HEK293 (cell line): ENCODE data around the gene SBNO2.
A peak's percentile ranks its signal among the peaks of the same experiment; 100 is the strongest.

Source experiments
- BCL11A ChIP-seq: fragments of 450-650 bp; formaldehyde crosslinking; IDR thresholded peaks from 2 replicates; pipeline ENCODE4 v1.5.1; 2016; ENCODE audit warnings: low read depth, missing biosample characterization, missing genetic modification characterization
- GFI1B ChIP-seq: fragments of 450-650 bp; formaldehyde crosslinking; IDR thresholded peaks from 2 replicates; pipeline ENCODE4 v1.5.1; 2016; ENCODE audit warnings: missing biosample characterization, missing genetic modification characterization
- IKZF3 ChIP-seq: fragments of 450-650 bp; IDR thresholded peaks from 2 replicates; pipeline ENCODE4 v1.5.0; 2018; ENCODE audit warnings: missing biosample characterization, mild to moderate bottlenecking, missing genetic modification characterization, moderate library complexity
- KLF16 ChIP-seq: fragments of 450-650 bp; formaldehyde crosslinking; IDR thresholded peaks from 2 replicates; pipeline ENCODE4 v1.5.1; 2017; ENCODE audit warnings: missing biosample characterization, missing genetic modification characterization
- KLF7 ChIP-seq: fragments of 450-650 bp; formaldehyde crosslinking; IDR thresholded peaks from 2 replicates; pipeline ENCODE4 v1.5.1; 2016; ENCODE audit warnings: missing biosample characterization, missing genetic modification characterization, borderline replicate concordance
- MYNN ChIP-seq: fragments of 450-650 bp; formaldehyde crosslinking; IDR thresholded peaks from 2 replicates; pipeline ENCODE4 v1.5.1; 2016; ENCODE audit warnings: missing biosample characterization, missing genetic modification characterization, borderline replicate concordance
- SCRT1 ChIP-seq: fragments of 450-650 bp; formaldehyde crosslinking; IDR thresholded peaks from 2 replicates; pipeline ENCODE4 v1.5.1; 2016; ENCODE audit warnings: missing biosample characterization, missing genetic modification characterization, borderline replicate concordance
- ZBTB7A ChIP-seq: fragments of 450-650 bp; formaldehyde crosslinking; IDR thresholded peaks from 2 replicates; pipeline ENCODE4 v1.5.1; 2016; ENCODE audit warnings: low read depth, missing biosample characterization, missing genetic modification characterization
- ZIC2 ChIP-seq: fragments of 450-650 bp; formaldehyde crosslinking; IDR thresholded peaks from 2 replicates; pipeline ENCODE4 v1.5.1; 2016; ENCODE audit warnings: missing biosample characterization, missing genetic modification characterization
- ZNF157 ChIP-seq: fragments of 450-650 bp; formaldehyde crosslinking; IDR thresholded peaks from 2 replicates; pipeline ENCODE4 v1.5.1; 2016; ENCODE audit warnings: missing biosample characterization, missing genetic modification characterization
- ZNF19 ChIP-seq: fragments of 450-650 bp; formaldehyde crosslinking; IDR thresholded peaks from 2 replicates; pipeline ENCODE4; 2016; ENCODE audit warnings: missing biosample characterization, missing genetic modification characterization, low read depth
- ZNF2 ChIP-seq: fragments of 450-650 bp; formaldehyde crosslinking; IDR thresholded peaks from 2 replicates; pipeline ENCODE4 v1.5.1; 2016; ENCODE audit warnings: missing biosample characterization, missing genetic modification characterization
- ZNF214 ChIP-seq: fragments of 450-650 bp; formaldehyde crosslinking; IDR thresholded peaks from 2 replicates; pipeline ENCODE4 v1.5.1; 2017; ENCODE audit warnings: missing biosample characterization, mild to moderate bottlenecking, missing genetic modification characterization, borderline replicate concordance
- ZNF266 ChIP-seq: fragments of 450-650 bp; formaldehyde crosslinking; IDR thresholded peaks from 2 replicates; pipeline ENCODE4 v1.5.1; 2016; ENCODE audit warnings: missing biosample characterization, missing genetic modification characterization, low read depth
- ZNF274 ChIP-seq, 2 experiments: fragments of 200-500 bp in 1 of 2; fragments of 450-650 bp in 1 of 2; sonication (Bioruptor generic) in 1 of 2; formaldehyde crosslinking in 1 of 2; IDR thresholded peaks; 2 replicates each; pipeline versions ENCODE4 v1.5.1 to v1.6.1; 2014 to 2016; ENCODE audit warnings: borderline replicate concordance in 1 of 2, inconsistent platforms in 1 of 2, low read length in 1 of 2, missing biosample characterization in 1 of 2, missing genetic modification characterization in 1 of 2
- ZNF292 ChIP-seq: fragments of 450-650 bp; formaldehyde crosslinking; IDR thresholded peaks from 2 replicates; pipeline ENCODE4 v1.5.1; 2016; ENCODE audit warnings: low read depth, missing biosample characterization, missing genetic modification characterization, borderline replicate concordance
- ZNF350 ChIP-seq: fragments of 450-650 bp; formaldehyde crosslinking; IDR thresholded peaks from 2 replicates; pipeline ENCODE4 v1.5.0; 2017; ENCODE audit warnings: missing biosample characterization, mild to moderate bottlenecking, missing genetic modification characterization
- ZNF433 ChIP-seq: fragments of 450-650 bp; formaldehyde crosslinking; IDR thresholded peaks from 2 replicates; pipeline ENCODE4 v1.5.1; 2016; ENCODE audit warnings: missing biosample characterization, missing genetic modification characterization, low read depth
- ZNF514 ChIP-seq: fragments of 450-650 bp; formaldehyde crosslinking; IDR thresholded peaks from 2 replicates; pipeline ENCODE4 v1.5.1; 2016; ENCODE audit warnings: missing biosample characterization, missing genetic modification characterization
- ZNF558 ChIP-seq: fragments of 450-650 bp; formaldehyde crosslinking; IDR thresholded peaks from 2 replicates; pipeline ENCODE4 v1.5.1; 2016; ENCODE audit warnings: missing biosample characterization, missing genetic modification characterization
- ZNF610 ChIP-seq: fragments of 450-650 bp; formaldehyde crosslinking; IDR thresholded peaks from 2 replicates; pipeline ENCODE4 v1.5.1; 2016; ENCODE audit warnings: missing biosample characterization, missing genetic modification characterization, borderline replicate concordance
- ZNF777 ChIP-seq: fragments of 450-650 bp; formaldehyde crosslinking; IDR thresholded peaks from 2 replicates; pipeline ENCODE4 v1.5.1; 2017; ENCODE audit warnings: missing biosample characterization, missing genetic modification characterization, borderline replicate concordance
- ZXDB ChIP-seq: fragments of 450-650 bp; formaldehyde crosslinking; IDR thresholded peaks from 2 replicates; pipeline ENCODE4 v1.5.1; 2016; ENCODE audit warnings: missing biosample characterization, missing genetic modification characterization
- TF ChIP-seq, protein P1 (sequence below): fragments of 450-650 bp; formaldehyde crosslinking; IDR thresholded peaks from 2 replicates; pipeline ENCODE4 v1.5.1; 2016; ENCODE audit warnings: missing biosample characterization, missing genetic modification characterization, borderline replicate concordance
- TF ChIP-seq, protein P2 (sequence below): fragments of 450-650 bp; formaldehyde crosslinking; IDR thresholded peaks from 2 replicates; pipeline ENCODE4 v1.5.1; 2016; ENCODE audit warnings: missing biosample characterization, missing genetic modification characterization
- TF ChIP-seq, protein P3 (sequence below): fragments of 450-650 bp; formaldehyde crosslinking; IDR thresholded peaks from 2 replicates; pipeline ENCODE4 v1.5.1; 2016; ENCODE audit warnings: missing biosample characterization, missing genetic modification characterization
- TF ChIP-seq, protein P4 (sequence below): fragments of 450-650 bp; formaldehyde crosslinking; IDR thresholded peaks from 2 replicates; pipeline ENCODE4 v1.5.1; 2016; ENCODE audit warnings: missing biosample characterization, missing genetic modification characterization
- TF ChIP-seq, protein P5 (sequence below): fragments of 450-650 bp; formaldehyde crosslinking; conservative IDR thresholded peaks from 2 replicates; pipeline ENCODE4 v1.5.1; 2016; ENCODE audit warnings: low read depth, missing biosample characterization, missing genetic modification characterization

SBNO2 gene

DNA sequence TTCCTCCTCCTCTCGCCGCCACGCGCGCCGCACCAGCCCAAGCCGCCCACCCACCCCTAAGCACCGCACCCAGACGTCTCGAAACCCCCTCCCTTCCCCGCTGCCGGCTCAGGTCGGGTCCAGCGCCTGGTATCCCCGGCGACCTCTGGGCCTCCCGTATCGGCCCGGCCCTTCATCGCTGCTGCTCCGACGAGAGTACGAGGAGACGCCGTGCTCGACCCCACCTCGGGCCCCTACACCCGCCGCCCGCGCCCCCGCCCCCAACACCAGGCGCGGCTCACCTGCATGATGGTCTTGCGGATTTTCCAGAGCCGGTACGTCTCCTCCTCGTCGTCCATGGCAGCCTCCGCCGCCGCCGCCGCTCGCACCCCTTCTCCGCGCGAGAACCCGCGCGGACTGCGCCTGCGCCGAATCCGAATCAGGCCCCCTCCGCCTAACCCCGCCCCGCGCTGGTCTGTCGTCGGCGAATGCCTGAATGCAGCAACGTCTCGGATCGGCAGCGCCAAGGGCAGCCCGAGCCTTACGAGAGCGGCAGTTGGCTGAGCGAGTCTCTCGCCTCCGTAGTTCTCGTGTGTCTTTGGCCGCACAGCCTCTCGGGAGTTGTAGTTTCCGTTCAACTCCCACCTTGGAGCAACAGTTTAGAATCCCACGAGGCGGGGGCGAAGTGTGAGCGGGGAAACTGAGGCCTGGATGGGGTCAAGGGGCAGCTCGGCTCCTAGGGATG lies 78.9 kb downstream of the SBNO2 start, which contains the start of gene POLR2E (continued):
- TF ChIP-seq, protein P1, sequence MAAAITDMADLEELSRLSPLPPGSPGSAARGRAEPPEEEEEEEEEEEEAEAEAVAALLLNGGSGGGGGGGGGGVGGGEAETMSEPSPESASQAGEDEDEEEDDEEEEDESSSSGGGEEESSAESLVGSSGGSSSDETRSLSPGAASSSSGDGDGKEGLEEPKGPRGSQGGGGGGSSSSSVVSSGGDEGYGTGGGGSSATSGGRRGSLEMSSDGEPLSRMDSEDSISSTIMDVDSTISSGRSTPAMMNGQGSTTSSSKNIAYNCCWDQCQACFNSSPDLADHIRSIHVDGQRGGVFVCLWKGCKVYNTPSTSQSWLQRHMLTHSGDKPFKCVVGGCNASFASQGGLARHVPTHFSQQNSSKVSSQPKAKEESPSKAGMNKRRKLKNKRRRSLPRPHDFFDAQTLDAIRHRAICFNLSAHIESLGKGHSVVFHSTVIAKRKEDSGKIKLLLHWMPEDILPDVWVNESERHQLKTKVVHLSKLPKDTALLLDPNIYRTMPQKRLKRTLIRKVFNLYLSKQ: no peak
- TF ChIP-seq MYNN (tag by site-specific recombination) (no peak), IKZF3 (tag by site-specific recombination) (no peak), SCRT1 (tag by site-specific recombination) (peak; percentile 96), ZNF292 (no peak), ZNF777 (tag by site-specific recombination) (no peak), ZNF274 (IDR thresholded peaks at IDR 0.05; ENCODE audit: low read length) (no peak), ZNF274 (tag by site-specific recombination; IDR thresholded peaks at IDR 0.05; ENCODE audit: borderline replicate concordance) (no peak), ZNF266 (no peak), ZNF350 (tag by site-specific recombination) (no peak), ZNF157 (tag by site-specific recombination) (no peak), KLF7 (tag by site-specific recombination) (no peak), ZIC2 (tag by site-specific recombination) (no peak), BCL11A (no peak), ZBTB7A (tag by site-specific recombination) (no peak), GFI1B (tag by site-specific recombination) (no peak), KLF16 (tag by site-specific recombination) (peak; percentile 14; the same call in 1 of the 2 replicates), ZNF610 (tag by site-specific recombination) (peak; percentile 81; the same call in 1 of the 2 replicates), ZNF433 (no peak), ZNF19 (tag by site-specific recombination) (no peak), ZXDB (peak; percentile 89), ZNF214 (tag by site-specific recombination) (no peak), ZNF514 (tag by site-specific recombination) (no peak), ZNF2 (no peak), ZNF558 (tag by site-specific recombination) (no peak)
- TF ChIP-seq, protein P2, sequence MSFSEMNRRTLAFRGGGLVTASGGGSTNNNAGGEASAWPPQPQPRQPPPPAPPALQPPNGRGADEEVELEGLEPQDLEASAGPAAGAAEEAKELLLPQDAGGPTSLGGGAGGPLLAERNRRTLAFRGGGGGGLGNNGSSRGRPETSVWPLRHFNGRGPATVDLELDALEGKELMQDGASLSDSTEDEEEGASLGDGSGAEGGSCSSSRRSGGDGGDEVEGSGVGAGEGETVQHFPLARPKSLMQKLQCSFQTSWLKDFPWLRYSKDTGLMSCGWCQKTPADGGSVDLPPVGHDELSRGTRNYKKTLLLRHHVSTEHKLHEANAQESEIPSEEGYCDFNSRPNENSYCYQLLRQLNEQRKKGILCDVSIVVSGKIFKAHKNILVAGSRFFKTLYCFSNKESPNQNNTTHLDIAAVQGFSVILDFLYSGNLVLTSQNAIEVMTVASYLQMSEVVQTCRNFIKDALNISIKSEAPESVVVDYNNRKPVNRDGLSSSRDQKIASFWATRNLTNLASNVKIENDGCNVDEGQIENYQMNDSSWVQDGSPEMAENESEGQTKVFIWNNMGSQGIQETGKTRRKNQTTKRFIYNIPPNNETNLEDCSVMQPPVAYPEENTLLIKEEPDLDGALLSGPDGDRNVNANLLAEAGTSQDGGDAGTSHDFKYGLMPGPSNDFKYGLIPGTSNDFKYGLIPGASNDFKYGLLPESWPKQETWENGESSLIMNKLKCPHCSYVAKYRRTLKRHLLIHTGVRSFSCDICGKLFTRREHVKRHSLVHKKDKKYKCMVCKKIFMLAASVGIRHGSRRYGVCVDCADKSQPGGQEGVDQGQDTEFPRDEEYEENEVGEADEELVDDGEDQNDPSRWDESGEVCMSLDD (tag by site-specific recombination): no peak
- TF ChIP-seq, protein P3, sequence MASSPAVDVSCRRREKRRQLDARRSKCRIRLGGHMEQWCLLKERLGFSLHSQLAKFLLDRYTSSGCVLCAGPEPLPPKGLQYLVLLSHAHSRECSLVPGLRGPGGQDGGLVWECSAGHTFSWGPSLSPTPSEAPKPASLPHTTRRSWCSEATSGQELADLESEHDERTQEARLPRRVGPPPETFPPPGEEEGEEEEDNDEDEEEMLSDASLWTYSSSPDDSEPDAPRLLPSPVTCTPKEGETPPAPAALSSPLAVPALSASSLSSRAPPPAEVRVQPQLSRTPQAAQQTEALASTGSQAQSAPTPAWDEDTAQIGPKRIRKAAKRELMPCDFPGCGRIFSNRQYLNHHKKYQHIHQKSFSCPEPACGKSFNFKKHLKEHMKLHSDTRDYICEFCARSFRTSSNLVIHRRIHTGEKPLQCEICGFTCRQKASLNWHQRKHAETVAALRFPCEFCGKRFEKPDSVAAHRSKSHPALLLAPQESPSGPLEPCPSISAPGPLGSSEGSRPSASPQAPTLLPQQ: peak; percentile 84
- TF ChIP-seq, protein P4, sequence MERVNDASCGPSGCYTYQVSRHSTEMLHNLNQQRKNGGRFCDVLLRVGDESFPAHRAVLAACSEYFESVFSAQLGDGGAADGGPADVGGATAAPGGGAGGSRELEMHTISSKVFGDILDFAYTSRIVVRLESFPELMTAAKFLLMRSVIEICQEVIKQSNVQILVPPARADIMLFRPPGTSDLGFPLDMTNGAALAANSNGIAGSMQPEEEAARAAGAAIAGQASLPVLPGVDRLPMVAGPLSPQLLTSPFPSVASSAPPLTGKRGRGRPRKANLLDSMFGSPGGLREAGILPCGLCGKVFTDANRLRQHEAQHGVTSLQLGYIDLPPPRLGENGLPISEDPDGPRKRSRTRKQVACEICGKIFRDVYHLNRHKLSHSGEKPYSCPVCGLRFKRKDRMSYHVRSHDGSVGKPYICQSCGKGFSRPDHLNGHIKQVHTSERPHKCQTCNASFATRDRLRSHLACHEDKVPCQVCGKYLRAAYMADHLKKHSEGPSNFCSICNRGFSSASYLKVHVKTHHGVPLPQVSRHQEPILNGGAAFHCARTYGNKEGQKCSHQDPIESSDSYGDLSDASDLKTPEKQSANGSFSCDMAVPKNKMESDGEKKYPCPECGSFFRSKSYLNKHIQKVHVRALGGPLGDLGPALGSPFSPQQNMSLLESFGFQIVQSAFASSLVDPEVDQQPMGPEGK (tag by site-specific recombination): no peak
- TF ChIP-seq, protein P5, sequence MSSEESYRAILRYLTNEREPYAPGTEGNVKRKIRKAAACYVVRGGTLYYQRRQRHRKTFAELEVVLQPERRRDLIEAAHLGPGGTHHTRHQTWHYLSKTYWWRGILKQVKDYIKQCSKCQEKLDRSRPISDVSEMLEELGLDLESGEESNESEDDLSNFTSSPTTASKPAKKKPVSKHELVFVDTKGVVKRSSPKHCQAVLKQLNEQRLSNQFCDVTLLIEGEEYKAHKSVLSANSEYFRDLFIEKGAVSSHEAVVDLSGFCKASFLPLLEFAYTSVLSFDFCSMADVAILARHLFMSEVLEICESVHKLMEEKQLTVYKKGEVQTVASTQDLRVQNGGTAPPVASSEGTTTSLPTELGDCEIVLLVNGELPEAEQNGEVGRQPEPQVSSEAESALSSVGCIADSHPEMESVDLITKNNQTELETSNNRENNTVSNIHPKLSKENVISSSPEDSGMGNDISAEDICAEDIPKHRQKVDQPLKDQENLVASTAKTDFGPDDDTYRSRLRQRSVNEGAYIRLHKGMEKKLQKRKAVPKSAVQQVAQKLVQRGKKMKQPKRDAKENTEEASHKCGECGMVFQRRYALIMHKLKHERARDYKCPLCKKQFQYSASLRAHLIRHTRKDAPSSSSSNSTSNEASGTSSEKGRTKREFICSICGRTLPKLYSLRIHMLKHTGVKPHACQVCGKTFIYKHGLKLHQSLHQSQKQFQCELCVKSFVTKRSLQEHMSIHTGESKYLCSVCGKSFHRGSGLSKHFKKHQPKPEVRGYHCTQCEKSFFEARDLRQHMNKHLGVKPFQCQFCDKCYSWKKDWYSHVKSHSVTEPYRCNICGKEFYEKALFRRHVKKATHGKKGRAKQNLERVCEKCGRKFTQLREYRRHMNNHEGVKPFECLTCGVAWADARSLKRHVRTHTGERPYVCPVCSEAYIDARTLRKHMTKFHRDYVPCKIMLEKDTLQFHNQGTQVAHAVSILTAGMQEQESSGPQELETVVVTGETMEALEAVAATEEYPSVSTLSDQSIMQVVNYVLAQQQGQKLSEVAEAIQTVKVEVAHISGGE (tag by site-specific recombination): no peak
